HEK293T (cell line): ENCODE data around the gene FBXL19.

Experiments
- CTCF ChIA-PET: fragments of 350-600 bp; formaldehyde crosslinking; extraction: SDS; loops from one replicate; lab custom pipeline; 2021; ENCODE audit warnings: antibody characterized with exemption, inconsistent platforms; lab: Yijun Ruan, JAX
- POLR2A ChIA-PET: fragments of 350-600 bp; formaldehyde crosslinking; extraction: SDS; loops from one replicate; lab custom pipeline; 2020; ENCODE audit warnings: antibody characterized with exemption, inconsistent platforms; lab: Yijun Ruan, JAX
- DNase-seq: peaks from one replicate; pipeline ENCODE4 v3.0.0; 2012; ENCODE audit warnings: mixed read lengths; ENCODE audit errors: extremely low spot score
- ARNT ChIP-seq: fragments of 450-650 bp; IDR thresholded peaks from 2 replicates; pipeline ENCODE4 v1.6.1; 2017; ENCODE audit warnings: mild to moderate bottlenecking
- BHLHE40 ChIP-seq: fragments of 450-650 bp; IDR thresholded peaks from 2 replicates; pipeline ENCODE4 v1.6.1; 2016; ENCODE audit warnings: mild to moderate bottlenecking, moderate library complexity, borderline replicate concordance
- CTBP1 ChIP-seq: fragments of 450-650 bp; IDR thresholded peaks from 2 replicates; pipeline ENCODE4 v1.6.1; 2016; ENCODE audit warnings: borderline replicate concordance
- ELF4 ChIP-seq: fragments of 450-650 bp; IDR thresholded peaks from 2 replicates; pipeline ENCODE4 v1.6.1; 2017; ENCODE audit warnings: antibody characterized with exemption
- FOXA1 ChIP-seq: fragments of 450-650 bp; IDR thresholded peaks from 2 replicates; pipeline ENCODE4 v1.6.1; 2016; ENCODE audit warnings: mild to moderate bottlenecking
- FOXK2 ChIP-seq: fragments of 450-650 bp; IDR thresholded peaks from 2 replicates; pipeline ENCODE4 v1.6.1; 2016; ENCODE audit warnings: mild to moderate bottlenecking
- FOXM1 ChIP-seq: fragments of 450-650 bp; IDR thresholded peaks from 2 replicates; pipeline ENCODE4 v1.6.1; 2017; ENCODE audit warnings: mild to moderate bottlenecking, borderline replicate concordance
- HDGF ChIP-seq: fragments of 450-650 bp; IDR thresholded peaks from 2 replicates; pipeline ENCODE4 v1.6.1; 2017; ENCODE audit warnings: antibody characterized with exemption, borderline replicate concordance
- L3MBTL2 ChIP-seq: fragments of 450-650 bp; conservative IDR thresholded peaks from 2 replicates; pipeline ENCODE4 v1.6.1; 2016; ENCODE audit warnings: mild to moderate bottlenecking
- LEF1 ChIP-seq: fragments of 450-650 bp; IDR thresholded peaks from 2 replicates; pipeline ENCODE4 v1.6.1; 2017; ENCODE audit warnings: mild to moderate bottlenecking, borderline replicate concordance
- NFRKB ChIP-seq: fragments of 450-650 bp; IDR thresholded peaks from 2 replicates; pipeline ENCODE4 v1.6.1; 2016; ENCODE audit warnings: mild to moderate bottlenecking, moderate library complexity
- PKNOX1 ChIP-seq: fragments of 450-650 bp; IDR thresholded peaks from 2 replicates; pipeline ENCODE4 v1.6.1; 2016
- SP1 ChIP-seq: fragments of 450-650 bp; IDR thresholded peaks from 2 replicates; pipeline ENCODE4 v1.6.1; 2017
- SUZ12 ChIP-seq: fragments of 450-650 bp; IDR thresholded peaks from 2 replicates; pipeline ENCODE4 v1.6.1; 2016; ENCODE audit warnings: mild to moderate bottlenecking
- TARDBP ChIP-seq: fragments of 450-650 bp; IDR thresholded peaks from 2 replicates; pipeline ENCODE4 v1.6.1; 2016
- ZNF384 ChIP-seq: fragments of 450-650 bp; IDR thresholded peaks from 2 replicates; pipeline ENCODE4 v1.6.1; 2016

Gene FBXL19

GRCh38 chr16:30882429-30883310 lies 40.7 kb upstream of the FBXL19 start:
- ChIA-PET CTCF (no interaction called here), POLR2A (interaction anchor here (0.8 kb wide), 1 partner anchor 10 kb away, joined by 3 read pairs; no protein-coding TSS in a partner anchor)
- no peak for TF ChIP-seq ZNF384
- TF ChIP-seq BHLHE40: no peak
- no peak for DNase-seq

GRCh38 chr16:30884760-30885159 lies 38.6 kb upstream of the FBXL19 start:
- TF ChIP-seq FOXM1: no peak
- no peak for TF ChIP-seq BHLHE40
- no peak for TF ChIP-seq PKNOX1
- TF ChIP-seq HDGF: no peak
- no peak for TF ChIP-seq L3MBTL2
- TF ChIP-seq SUZ12: no peak
- no peak for TF ChIP-seq TARDBP
- TF ChIP-seq LEF1: no peak
- no peak for TF ChIP-seq ARNT
- TF ChIP-seq FOXK2: no peak
- no peak for TF ChIP-seq CTBP1
- TF ChIP-seq ZNF384: no peak
- no peak for TF ChIP-seq NFRKB
- no peak for TF ChIP-seq ELF4
- TF ChIP-seq FOXA1: no peak
- no peak for TF ChIP-seq SP1
- no peak for DNase-seq
- ChIA-PET CTCF (interaction anchor here (0.5 kb wide), 1 partner anchor 41 kb away, joined by 3 read pairs; no protein-coding TSS in a partner anchor), POLR2A (interaction anchor here (4.6 kb wide), 1 partner anchor 9 kb away, joined by 21 read pairs; no protein-coding TSS in a partner anchor)

- no peak for TF ChIP-seq FOXA1
- no peak for TF ChIP-seq TARDBP
- TF ChIP-seq NFRKB: no peak
- TF ChIP-seq SUZ12: no peak
- no peak for TF ChIP-seq ZNF384
- no peak for TF ChIP-seq L3MBTL2
- TF ChIP-seq FOXM1: no peak
- no peak for TF ChIP-seq SP1
- no peak for TF ChIP-seq LEF1
- no peak for TF ChIP-seq CTBP1
- TF ChIP-seq BHLHE40: no peak
- TF ChIP-seq FOXK2: no peak
- TF ChIP-seq ELF4: no peak
- TF ChIP-seq ARNT: no peak
- no peak for TF ChIP-seq HDGF
- TF ChIP-seq PKNOX1: no peak
- CTCF ChIA-PET: interaction anchor here (0.5 kb wide), 1 partner anchor 42 kb away, joined by 3 read pairs; no protein-coding TSS in a partner anchor
- POLR2A ChIA-PET: interaction anchor here (4.6 kb wide), 1 partner anchor 10 kb away, joined by 21 read pairs; no protein-coding TSS in a partner anchor
- no peak for DNase-seq
Measured at GRCh38 chr16:30885196-30885595, 38.2 kb upstream of the FBXL19 start.

- CTCF ChIA-PET: no interaction called here
- POLR2A ChIA-PET: interaction anchor here (4.6 kb wide), 1 partner anchor 11 kb away, joined by 21 read pairs; no protein-coding TSS in a partner anchor
- DNase-seq: no peak
- TF ChIP-seq CTBP1: no peak
Measured at GRCh38 chr16:30886145-30886544, 37.2 kb upstream of the FBXL19 start.

- POLR2A ChIA-PET: interaction anchor here (4.6 kb wide), 1 partner anchor 12 kb away, joined by 21 read pairs; no protein-coding TSS in a partner anchor
- CTCF ChIA-PET: no interaction called here
- peak; percentile 4 for DNase-seq
- TF ChIP-seq FOXM1 (no peak), HDGF (no peak), TARDBP (no peak), CTBP1 (no peak), SUZ12 (no peak), BHLHE40 (no peak), LEF1 (no peak)
Measured at GRCh38 chr16:30887927-30888326, 35.4 kb upstream of the FBXL19 start.

- CTCF ChIA-PET: interaction anchor here (0.8 kb wide), 1 partner anchor 28 kb away, joined by 3 read pairs; no protein-coding TSS in a partner anchor
- TF ChIP-seq PKNOX1 (no peak), NFRKB (no peak), FOXK2 (no peak), ELF4 (no peak), L3MBTL2 (no peak), LEF1 (no peak), HDGF (no peak), SUZ12 (no peak), FOXA1 (no peak), SP1 (no peak), ZNF384 (no peak), CTBP1 (no peak), BHLHE40 (no peak), FOXM1 (no peak), TARDBP (no peak), ARNT (no peak)
- no peak for DNase-seq
- POLR2A ChIA-PET: interaction anchor here (1.2 to 4.6 kb wide), 2 partner anchors 14 to 41 kb away, joined by 3 to 21 read pairs; no protein-coding TSS in a partner anchor
Measured at GRCh38 chr16:30888856-30889499, 34.4 kb upstream of the FBXL19 start.
